HepG2 (cell line): ENCODE data around the gene TBC1D24. TPM values are rescaled to one million over a fixed set of nuclear protein-coding genes. Genes with fewer than 3 reads are reported as not detected.

ENCODE experiments used
- CEBPB ChIP-seq: IDR thresholded peaks from 2 replicates; pipeline ENCODE4 v1.6.1; 2011; ENCODE audit warnings: low read depth, low read length, improper control_type of control experiment, borderline replicate concordance
- ELF1 ChIP-seq: sonication (generic); formaldehyde crosslinking; IDR thresholded peaks from 2 replicates; pipeline ENCODE4 v1.4.0; 2020; ENCODE audit warnings: missing genetic modification reagents
- ETV5 ChIP-seq: IDR thresholded peaks from 2 replicates; pipeline ENCODE4 v1.6.1; 2018; ENCODE audit warnings: missing biosample characterization, missing genetic modification reagents, inconsistent platforms, borderline replicate concordance
- FOXC1 ChIP-seq: sonication (generic); formaldehyde crosslinking; IDR thresholded peaks from 2 replicates; pipeline ENCODE4 v1.8.0; 2022; ENCODE audit warnings: mild to moderate bottlenecking, missing genetic modification reagents, borderline replicate concordance
- GABPA ChIP-seq, 2 experiments: IDR thresholded peaks; 2 replicates each; pipeline ENCODE4 v1.6.1; 2011 to 2016; ENCODE audit warnings: low read depth in 2 of 2, low read length in 1 of 2, missing biosample characterization in 1 of 2, missing genetic modification characterization in 1 of 2
- GABPB1 ChIP-seq: IDR thresholded peaks from 2 replicates; pipeline ENCODE4 v1.6.1; 2016; ENCODE audit warnings: mild to moderate bottlenecking, missing genetic modification reagents, moderate library complexity, missing compliant biosample characterization
- IKZF5 ChIP-seq: IDR thresholded peaks from 2 replicates; pipeline ENCODE4 v1.6.1; 2018; ENCODE audit warnings: missing genetic modification reagents, mild to moderate bottlenecking, missing compliant biosample characterization
- KDM5A ChIP-seq: fragments of 200-600 bp; sonication (generic); IDR thresholded peaks from 2 replicates; pipeline ENCODE4 v1.7.0; 2018; ENCODE audit warnings: antibody characterized with exemption, mild to moderate bottlenecking, low read length, borderline replicate concordance
- MAX ChIP-seq: IDR thresholded peaks from 2 replicates; pipeline ENCODE4 v1.6.1; 2012; ENCODE audit warnings: inconsistent platforms
- MTA1 ChIP-seq: sonication (generic); formaldehyde crosslinking; IDR thresholded peaks from 2 replicates; pipeline ENCODE4 v1.4.0; 2020; ENCODE audit warnings: missing genetic modification reagents, mild to moderate bottlenecking, borderline replicate concordance
- MYC ChIP-seq: sonication (generic); formaldehyde crosslinking; IDR thresholded peaks from 2 replicates; pipeline ENCODE4 v1.9.0; 2021; ENCODE audit warnings: missing genetic modification reagents, borderline replicate concordance
- NR2F1 ChIP-seq, 2 experiments: fragments of 450-650 bp in 1 of 2; formaldehyde crosslinking in 1 of 2; IDR thresholded peaks; 2 replicates each; pipeline versions ENCODE4 v1.5.0 to v1.6.1; 2016 to 2020; ENCODE audit warnings: mild to moderate bottlenecking in 1 of 2, missing compliant biosample characterization in 1 of 2, missing genetic modification reagents in 1 of 2, moderate library complexity in 1 of 2
- NR3C1 ChIP-seq: sonication (generic); formaldehyde crosslinking; IDR thresholded peaks from 2 replicates; pipeline ENCODE4 v1.4.0; 2020; ENCODE audit warnings: missing genetic modification reagents
- NRL ChIP-seq: sonication (generic); formaldehyde crosslinking; IDR thresholded peaks from 2 replicates; pipeline ENCODE4 v1.5.0; 2020; ENCODE audit warnings: missing genetic modification reagents, mild to moderate bottlenecking, moderate library complexity, borderline replicate concordance
- SIX4 ChIP-seq: sonication (generic); formaldehyde crosslinking; IDR thresholded peaks from 2 replicates; pipeline ENCODE4 v1.4.0; 2020; ENCODE audit warnings: missing genetic modification reagents
- STAG1 ChIP-seq: sonication (generic); formaldehyde crosslinking; IDR thresholded peaks from 2 replicates; pipeline ENCODE4 v1.4.0; 2020; ENCODE audit warnings: missing genetic modification reagents
- TGIF2 ChIP-seq: IDR thresholded peaks from 2 replicates; pipeline ENCODE4 v1.6.1; 2016; ENCODE audit warnings: control low read depth, missing compliant biosample characterization
- ZHX2 ChIP-seq, 2 experiments: sonication (generic) in 1 of 2; formaldehyde crosslinking in 1 of 2; IDR thresholded peaks; 2 replicates each; pipeline versions ENCODE4 v1.6.1 to v1.9.0; 2014 to 2022; ENCODE audit warnings: antibody characterized with exemption in 1 of 2, borderline replicate concordance in 1 of 2, inconsistent platforms in 1 of 2, low read depth in 1 of 2, missing genetic modification reagents in 1 of 2
- ZNF350 ChIP-seq: sonication (generic); formaldehyde crosslinking; IDR thresholded peaks from 2 replicates; pipeline ENCODE4 v1.4.0; 2020; ENCODE audit warnings: mild to moderate bottlenecking, low read depth, missing genetic modification reagents, borderline replicate concordance
- ZNF607 ChIP-seq: sonication (generic); formaldehyde crosslinking; IDR thresholded peaks from 2 replicates; pipeline ENCODE4 v1.5.1; 2020; ENCODE audit warnings: missing genetic modification reagents, mild to moderate bottlenecking, borderline replicate concordance
- ZNF703 ChIP-seq: sonication (generic); formaldehyde crosslinking; IDR thresholded peaks from 2 replicates; pipeline ENCODE4 v1.5.1; 2020; ENCODE audit warnings: missing genetic modification reagents, mild to moderate bottlenecking, moderate library complexity, borderline replicate concordance
- polyA plus RNA-seq, 8 experiments: library from polyadenylated mRNA; depleted of rRNA in 3 of 8; stranded (reverse) in 7 of 8; unstranded in 1 of 8; fragments of >200 nt; fragmentation: Illumina TruSeq in 4 of 8; extraction: Trizol in 4 of 8; gene quantifications; 2 replicates each; pipeline versions ENCODE4 v1.2.1 to v1.2.3, GENCODE V29; 2011 to 2016; ENCODE audit warnings: low read depth in 4 of 8, missing spikeins in 1 of 8, mixed read lengths in 1 of 8; ENCODE audit not compliant: insufficient read depth in 1 of 8
- total RNA-seq, 5 experiments: library from RNA; depleted of rRNA; stranded (reverse); fragments of >200 nt; fragmentation: Illumina TruSeq; extraction: Trizol; gene quantifications; 2 replicates each; pipeline ENCODE4 v1.2.3, GENCODE V29; 2016; ENCODE audit warnings: low read depth in 1 of 5

Gene TBC1D24
- total and polyA plus RNA-seq, 2 of the 13 experiments (the other 11 are each of a cell fraction or from before 2014, with no cell fraction given): 7.7 to 13.7 TPM

- TF ChIP-seq NRL (CRISPR knock-in tag): no peak
- peak; percentile 48; the same call in 1 of the 2 replicates for TF ChIP-seq ZHX2 (IDR thresholded peaks at IDR 0.05; ENCODE audit: low read depth)
- no peak for TF ChIP-seq ZHX2 (CRISPR knock-in tag; IDR thresholded peaks at IDR 0.05; ENCODE audit: borderline replicate concordance)
- TF ChIP-seq MTA1: no peak
- TF ChIP-seq NR2F1 (CRISPR knock-in tag; IDR thresholded peaks at IDR 0.05): peak in 1 of 2 experiments; percentile 23; a peak in 1 of 4 replicates
- 0 out of 2 replicates have a peak, but pooled peaks have one; percentile 0 for TF ChIP-seq ZNF607 (CRISPR knock-in tag)
- no peak for TF ChIP-seq SIX4 (CRISPR knock-in tag)
- TF ChIP-seq ZNF703 (CRISPR knock-in tag): no peak
- TF ChIP-seq IKZF5 (CRISPR knock-in tag): 0 out of 2 replicates have a peak, but pooled peaks have one; percentile 4
- TF ChIP-seq GABPB1 (CRISPR knock-in tag): peak; percentile 85
- 0 out of 2 replicates have a peak, but pooled peaks have one; percentile 10 for TF ChIP-seq STAG1
- 0 out of 2 replicates have a peak, but pooled peaks have one; percentile 0 for TF ChIP-seq KDM5A
- TF ChIP-seq MAX: 0 out of 2 replicates have a peak, but pooled peaks have one; percentile 2
- TF ChIP-seq ZNF350 (CRISPR knock-in tag): no peak
- TF ChIP-seq NR3C1: no peak
- peak; percentile 65 for TF ChIP-seq ELF1 (CRISPR knock-in tag)
- TF ChIP-seq CEBPB: peak; percentile 75
- no peak for TF ChIP-seq FOXC1 (CRISPR knock-in tag)
- peak; percentile 24; the same call in 1 of the 2 replicates for TF ChIP-seq ETV5 (CRISPR knock-in tag)
- peak; percentile 23; the same call in 1 of the 2 replicates for TF ChIP-seq TGIF2 (CRISPR knock-in tag)
- peak; percentile 35; the same call in 1 of the 2 replicates for TF ChIP-seq GABPA (IDR thresholded peaks at IDR 0.05; ENCODE audit: low read depth, low read length)
- TF ChIP-seq GABPA (CRISPR knock-in tag; IDR thresholded peaks at IDR 0.05; ENCODE audit: low read depth): peak; percentile 69
- 0 out of 2 replicates have a peak, but pooled peaks have one; percentile 33 for TF ChIP-seq MYC (CRISPR knock-in tag)
Measured at GRCh38 chr16:2514333-2515179, 39.6 kb downstream of the TBC1D24 start (continued).
